GM23338 (cell line): ENCODE data around the gene CENPP. TPM values are rescaled to one million over a fixed set of nuclear protein-coding genes. Genes with fewer than 3 reads are reported as not detected.
"Not testable (repeated sequence)": the region's sequence is repeated elsewhere in the genome, so short reads cannot be mapped to it uniquely, and the experiment has no call there.

Source experiments
- ATAC-seq: fragments of 200-7000 bp; cut with Tn5 transposase; 3 replicates; pipeline ENCODE4 v1.9.1; 2020
- DNase-seq: peaks from one replicate; pipeline ENCODE4 v3.0.0-alpha.2; 2015; ENCODE audit warnings: low spot score
- H2AFZ ChIP-seq: fragments of 200-600 bp; sonication (generic); 2 replicates; pipeline ENCODE4 v1.8.0; 2016; ENCODE audit warnings: antibody characterized with exemption, mild to moderate bottlenecking, moderate library complexity
- H3F3A ChIP-seq: fragments of 200-600 bp; sonication (generic); replicated peaks from 2 replicates; pipeline ENCODE4 v1.8.0; 2017; ENCODE audit warnings: antibody characterized with exemption, mixed run types, low read depth
- H3K27ac ChIP-seq: fragments of 200-600 bp; sonication (generic); 2 replicates; pipeline ENCODE4 v1.6.1; 2016; ENCODE audit warnings: low read depth
- H3K27me3 ChIP-seq: fragments of 200-600 bp; sonication (generic); 2 replicates; pipeline ENCODE4 v1.8.0; 2016; ENCODE audit warnings: mild to moderate bottlenecking, mixed run types, moderate library complexity; ENCODE audit not compliant: insufficient read depth
- H3K36me3 ChIP-seq: fragments of 200-600 bp; sonication (generic); 2 replicates; pipeline ENCODE4 v1.8.0; 2016; ENCODE audit warnings: mild to moderate bottlenecking; ENCODE audit not compliant: insufficient read depth
- H3K4me1 ChIP-seq: fragments of 200-600 bp; sonication (generic); 2 replicates; pipeline ENCODE4 v1.8.0; 2016; ENCODE audit warnings: mild to moderate bottlenecking, moderate library complexity; ENCODE audit not compliant: insufficient read depth
- H3K4me2 ChIP-seq: fragments of 200-600 bp; sonication (generic); 2 replicates; pipeline ENCODE4 v1.7.1; 2017; ENCODE audit warnings: mixed run types
- H3K4me3 ChIP-seq: fragments of 200-600 bp; sonication (generic); 2 replicates; pipeline ENCODE4 v1.6.1; 2016; ENCODE audit warnings: mixed run types
- H3K79me2 ChIP-seq: fragments of 200-600 bp; sonication (generic); replicated peaks from 2 replicates; pipeline ENCODE4 v1.8.0; 2017; ENCODE audit warnings: mild to moderate bottlenecking; ENCODE audit not compliant: insufficient read depth
- H3K9me2 ChIP-seq: fragments of 200-600 bp; sonication (generic); 2 replicates; pipeline ENCODE4 v1.8.0; 2017; ENCODE audit not compliant: insufficient read depth
- H4K20me1 ChIP-seq: fragments of 200-600 bp; sonication (generic); replicated peaks from 2 replicates; pipeline ENCODE4 v1.8.0; 2017; ENCODE audit warnings: mild to moderate bottlenecking; ENCODE audit not compliant: insufficient read depth
- H3K27ac Mint-ChIP-seq: 2 replicates; pipeline ENCODE4 v1.8.0; 2020; ENCODE audit warnings: inconsistent platforms, mild to moderate bottlenecking, moderate library complexity, mixed read lengths
- H3K27me3 Mint-ChIP-seq: 3 replicates; pipeline ENCODE4 v1.8.0; 2022; ENCODE audit warnings: low read depth, mild to moderate bottlenecking, moderate library complexity, mixed read lengths, inconsistent platforms; ENCODE audit not compliant: insufficient read depth, poor library complexity
- H3K36me3 Mint-ChIP-seq: 3 replicates; pipeline ENCODE4 v1.8.0; 2021; ENCODE audit warnings: low read depth, mild to moderate bottlenecking, inconsistent platforms, moderate library complexity, mixed read lengths
- H3K4me1 Mint-ChIP-seq: 3 replicates; pipeline ENCODE4 v1.8.0; 2020; ENCODE audit warnings: mild to moderate bottlenecking, inconsistent platforms, mixed read lengths
- H3K4me3 Mint-ChIP-seq: 3 replicates; pipeline ENCODE4 v1.8.0; 2021; ENCODE audit warnings: moderate library complexity, mild to moderate bottlenecking, inconsistent platforms, mixed read lengths
- H3K9me3 Mint-ChIP-seq: 3 replicates; pipeline ENCODE4 v1.8.0; 2020; ENCODE audit warnings: moderate library complexity, mild to moderate bottlenecking, inconsistent platforms, mixed read lengths
- CREB1 ChIP-seq: fragments of 250-450 bp; sonication (Bioruptor Pico); IDR thresholded peaks from 2 replicates; pipeline ENCODE4 v1.5.0; 2020; ENCODE audit warnings: low read depth, mild to moderate bottlenecking, moderate library complexity
- CTCF ChIP-seq, 2 experiments: fragments of 200-600 bp in 1 of 2; sonication (generic) in 1 of 2; conservative IDR thresholded peaks; 2 replicates each; pipeline versions ENCODE4 v1.5.1 to v1.6.1; 2016 to 2017; ENCODE audit warnings: antibody characterized with exemption in 2 of 2, low read depth in 2 of 2, mild to moderate bottlenecking in 2 of 2, moderate library complexity in 1 of 2
- EZH2 ChIP-seq: fragments of 200-600 bp; sonication (generic); IDR thresholded peaks from one replicate; pipeline ENCODE4 v1.8.0; 2017; ENCODE audit warnings: antibody characterized with exemption, mild to moderate bottlenecking, low read depth; ENCODE audit not compliant: unreplicated experiment
- REST ChIP-seq: IDR thresholded peaks from one replicate; pipeline ENCODE4 v1.6.1; 2018; ENCODE audit warnings: antibody characterized with exemption; ENCODE audit not compliant: unreplicated experiment
- ZNF114 ChIP-seq: fragments of 250-450 bp; sonication (Bioruptor Pico); IDR thresholded peaks from 2 replicates; pipeline ENCODE4 v1.5.0; 2020; ENCODE audit warnings: mild to moderate bottlenecking, moderate library complexity
- polyA plus RNA-seq: library from polyadenylated mRNA; unstranded; fragments of >200 nt; fragmentation: Nextera tagmentation; extraction: Ambion mirVana; gene quantifications from 2 replicates; pipeline ENCODE4 v1.2.1, GENCODE V29; 2016
- total RNA-seq: library from RNA; depleted of rRNA; stranded (reverse); fragments of >200 nt; shearing (Covaris generic); gene quantifications from 2 replicates; pipeline ENCODE4 v1.2.3, GENCODE V29; 2014

The CENPP gene
- total and polyA plus RNA-seq, 2 experiments from 2014 or later: 11.0 to 12.6 TPM

GRCh38 chr9:92411157-92411556 is 85.4 kb downstream of the CENPP start:
- not testable (repeated sequence) for H3K27me3 Mint-ChIP-seq, H3K9me3 Mint-ChIP-seq, H3F3A ChIP-seq, H3K4me3 ChIP-seq, H2AFZ ChIP-seq, H3K9me2 ChIP-seq, H3K4me3 Mint-ChIP-seq, H3K4me2 ChIP-seq, H3K79me2 ChIP-seq, DNase-seq, H3K27ac ChIP-seq, H3K27ac Mint-ChIP-seq, H3K36me3 Mint-ChIP-seq, H3K4me1 ChIP-seq, H3K36me3 ChIP-seq, H3K27me3 ChIP-seq, ATAC-seq, H3K4me1 Mint-ChIP-seq, H4K20me1 ChIP-seq

- Histone ChIP-seq H3K27me3 (no peaks in the 10 kb centered on the region), H4K20me1 (no peaks in the 10 kb centered on the region), H2AFZ (no peak overlapping the region), H3K9me2 (no peaks in the 10 kb centered on the region), H3K36me3 (no peaks in the 10 kb centered on the region), H3K79me2 (no peaks in the 10 kb centered on the region), H3F3A (no peaks in the 10 kb centered on the region), H3K4me3 (no peak overlapping the region), H3K27ac (no peak overlapping the region), H3K4me2 (no peak overlapping the region), H3K4me1 (no peaks in the 10 kb centered on the region)
- H3K4me1 Mint-ChIP-seq: no peaks in the 10 kb centered on the region; the same call in 2 of the 3 replicates
- H3K9me3 Mint-ChIP-seq: no peaks in the 10 kb centered on the region
- no peak for ATAC-seq
- H3K4me3 Mint-ChIP-seq: no peak overlapping the region
- no peak overlapping the region for H3K27ac Mint-ChIP-seq
- no peaks in the 10 kb centered on the region for H3K27me3 Mint-ChIP-seq
- no peak for TF ChIP-seq EZH2
- TF ChIP-seq REST: no peak
- DNase-seq: no peak
- H3K36me3 Mint-ChIP-seq: no peaks in the 10 kb centered on the region
These were observed 88.8 kb downstream of the CENPP start for GRCh38 chr9:92414566-92414965.

- H3K4me1 Mint-ChIP-seq: peaks cover 7% of the 10 kb centered on the region; the same call in 2 of the 3 replicates
- no peaks in the 10 kb centered on the region for H3K9me2 ChIP-seq
- no peaks in the 10 kb centered on the region for H4K20me1 ChIP-seq
- H3K4me3 ChIP-seq: no peak overlapping the region
- ATAC-seq (no peak), DNase-seq (no peak)
- H3K36me3 Mint-ChIP-seq: no peaks in the 10 kb centered on the region
- no peaks in the 10 kb centered on the region for H3K9me3 Mint-ChIP-seq
- no peak overlapping the region for H3K4me2 ChIP-seq
- no peaks in the 10 kb centered on the region for H3K36me3 ChIP-seq
- H3K4me1 ChIP-seq: no peaks in the 10 kb centered on the region
- no peak overlapping the region for H2AFZ ChIP-seq
- H3K27ac Mint-ChIP-seq: no peak overlapping the region
- H3K4me3 Mint-ChIP-seq: no peak overlapping the region
- no peak overlapping the region for H3K27ac ChIP-seq
- H3K27me3 Mint-ChIP-seq: no peaks in the 10 kb centered on the region
- no peaks in the 10 kb centered on the region for H3K27me3 ChIP-seq
- no peaks in the 10 kb centered on the region for H3K79me2 ChIP-seq
- H3F3A ChIP-seq: no peaks in the 10 kb centered on the region
- no peak for TF ChIP-seq CREB1 (CRISPR knock-in tag)
- TF ChIP-seq EZH2: no peak
- no peak for TF ChIP-seq ZNF114 (CRISPR knock-in tag)
- no peak for TF ChIP-seq CTCF (conservative IDR thresholded peaks at IDR 0.05; ENCODE audit: low read depth in 2 of 2)
These were observed 97.0 kb downstream of the CENPP start for GRCh38 chr9:92422611-92423338.
